Testis (tissue), 2 donors: ENCODE results near the gene THOC6.

Experiments used
- POLR2A ChIP-seq: fragments of 450-650 bp; IDR thresholded peaks from one replicate; pipeline ENCODE4 v1.6.1; 2017; ENCODE audit warnings: antibody characterized with exemption, mild to moderate bottlenecking, moderate library complexity
- TF ChIP-seq, protein P1 (sequence below), 3 experiments: fragments of 450-650 bp in 2 of 3; fragments of 200-600 bp in 1 of 3; sonication (generic) in 1 of 3; IDR thresholded peaks; one replicate each; pipeline ENCODE4 v1.5.1; 2016 to 2019; ENCODE audit warnings: antibody characterized with exemption in 3 of 3, mild to moderate bottlenecking in 2 of 3, moderate library complexity in 1 of 3

GRCh38 chr16:3012246-3012645 lies 11.6 kb upstream of the THOC6 start:
- TF ChIP-seq, protein P1, sequence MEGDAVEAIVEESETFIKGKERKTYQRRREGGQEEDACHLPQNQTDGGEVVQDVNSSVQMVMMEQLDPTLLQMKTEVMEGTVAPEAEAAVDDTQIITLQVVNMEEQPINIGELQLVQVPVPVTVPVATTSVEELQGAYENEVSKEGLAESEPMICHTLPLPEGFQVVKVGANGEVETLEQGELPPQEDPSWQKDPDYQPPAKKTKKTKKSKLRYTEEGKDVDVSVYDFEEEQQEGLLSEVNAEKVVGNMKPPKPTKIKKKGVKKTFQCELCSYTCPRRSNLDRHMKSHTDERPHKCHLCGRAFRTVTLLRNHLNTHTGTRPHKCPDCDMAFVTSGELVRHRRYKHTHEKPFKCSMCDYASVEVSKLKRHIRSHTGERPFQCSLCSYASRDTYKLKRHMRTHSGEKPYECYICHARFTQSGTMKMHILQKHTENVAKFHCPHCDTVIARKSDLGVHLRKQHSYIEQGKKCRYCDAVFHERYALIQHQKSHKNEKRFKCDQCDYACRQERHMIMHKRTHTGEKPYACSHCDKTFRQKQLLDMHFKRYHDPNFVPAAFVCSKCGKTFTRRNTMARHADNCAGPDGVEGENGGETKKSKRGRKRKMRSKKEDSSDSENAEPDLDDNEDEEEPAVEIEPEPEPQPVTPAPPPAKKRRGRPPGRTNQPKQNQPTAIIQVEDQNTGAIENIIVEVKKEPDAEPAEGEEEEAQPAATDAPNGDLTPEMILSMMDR (IDR thresholded peaks at IDR 0.05) = no peak
- no peak for TF ChIP-seq POLR2A
